EL (cell line): Measurements from ENCODE around the gene GPR152.

ENCODE experiments used
- DNase-seq: peaks from one replicate; pipeline ENCODE4 v3.0.0-alpha.2; 2016

Gene GPR152, protein sequence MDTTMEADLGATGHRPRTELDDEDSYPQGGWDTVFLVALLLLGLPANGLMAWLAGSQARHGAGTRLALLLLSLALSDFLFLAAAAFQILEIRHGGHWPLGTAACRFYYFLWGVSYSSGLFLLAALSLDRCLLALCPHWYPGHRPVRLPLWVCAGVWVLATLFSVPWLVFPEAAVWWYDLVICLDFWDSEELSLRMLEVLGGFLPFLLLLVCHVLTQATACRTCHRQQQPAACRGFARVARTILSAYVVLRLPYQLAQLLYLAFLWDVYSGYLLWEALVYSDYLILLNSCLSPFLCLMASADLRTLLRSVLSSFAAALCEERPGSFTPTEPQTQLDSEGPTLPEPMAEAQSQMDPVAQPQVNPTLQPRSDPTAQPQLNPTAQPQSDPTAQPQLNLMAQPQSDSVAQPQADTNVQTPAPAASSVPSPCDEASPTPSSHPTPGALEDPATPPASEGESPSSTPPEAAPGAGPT

GRCh38 chr11:67452141-67452952 lies at the start of gene GPR152:
Gene GPR152, minus strand, starts transcription at chr11:67452729. Its CDS starts 5 bp downstream, at chr11:67452724.
- DNase-seq, result no peak

GRCh38 chr11:67501854-67502253 lies 49.3 kb upstream of the GPR152 start:
- no peak for DNase-seq

DNA sequence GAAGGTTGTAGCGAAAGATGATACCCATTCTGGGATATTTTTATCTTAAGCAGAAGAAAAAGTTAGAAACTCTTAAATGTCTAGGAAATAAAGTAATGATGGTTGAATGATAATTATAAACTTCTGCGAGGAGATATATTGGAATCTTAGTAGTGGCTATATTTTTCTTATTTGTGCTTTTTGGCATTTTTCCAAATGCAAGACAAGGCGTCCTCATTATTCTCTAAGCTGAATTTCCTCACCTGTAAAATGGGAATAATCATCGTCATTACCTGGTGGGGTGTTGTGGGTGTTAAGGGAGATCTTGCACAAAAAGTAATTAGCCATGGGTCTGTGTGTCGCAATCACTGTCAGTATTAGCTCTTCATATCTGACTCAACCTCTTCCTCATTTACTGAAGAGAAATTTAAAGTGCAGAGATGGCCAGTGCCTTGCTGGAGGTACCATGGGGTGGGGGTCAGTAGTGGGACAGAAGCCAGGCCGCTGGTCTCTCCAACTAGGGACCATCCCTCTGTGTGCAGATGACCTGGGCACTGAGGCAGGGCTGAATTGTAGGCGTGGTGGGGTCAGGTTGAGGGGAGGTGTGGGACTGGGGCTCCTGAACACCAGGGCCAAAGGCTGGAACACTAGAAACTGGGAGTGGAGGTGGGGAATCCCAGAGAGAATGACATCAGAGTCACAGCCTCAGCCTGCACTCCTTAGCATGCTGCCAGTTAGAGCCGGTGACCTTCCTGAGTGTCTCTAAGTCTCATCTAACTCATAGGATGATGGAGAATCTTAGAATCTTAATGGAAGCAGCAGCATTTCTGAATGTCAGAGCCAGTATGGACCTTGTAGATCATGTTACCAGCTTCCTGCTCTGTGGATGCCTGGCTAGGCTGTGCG lies 48.5 kb upstream of the GPR152 start:
- no peak for DNase-seq

- DNase-seq, result no peak
These were observed 47.9 kb upstream of the GPR152 start for GRCh38 chr11:67500484-67500821.

GRCh38 chr11:67499808-67500483 lies 47.4 kb upstream of the GPR152 start:
- DNase-seq, result no peak

- DNase-seq, result no peak
These were observed 46.0 kb upstream of the GPR152 start for GRCh38 chr11:67498544-67498972.

GRCh38 chr11:67497656-67498291 lies 45.2 kb upstream of the GPR152 start:
- no peak for DNase-seq

DNA sequence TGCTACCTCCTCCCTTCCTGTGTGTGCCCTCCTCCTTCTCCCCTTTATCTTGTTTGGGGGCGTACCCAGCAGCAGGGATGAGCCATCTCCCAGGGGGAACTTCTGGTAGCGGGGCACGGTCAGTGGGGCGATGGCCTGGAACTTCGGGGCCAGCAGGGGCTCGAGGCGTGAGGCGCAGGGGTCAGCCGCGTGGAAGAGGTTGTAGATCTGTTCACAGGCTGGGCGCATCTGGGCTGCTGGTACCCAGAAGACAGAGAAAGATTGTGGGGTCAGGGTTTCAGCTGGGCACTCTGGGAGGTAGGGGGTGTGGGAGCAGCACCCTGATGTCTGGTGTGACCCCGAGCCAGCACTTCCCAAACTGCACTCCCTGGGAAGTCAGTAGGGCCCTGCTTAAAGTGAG lies 43.6 kb upstream of the GPR152 start:
- no peak for DNase-seq

DNA sequence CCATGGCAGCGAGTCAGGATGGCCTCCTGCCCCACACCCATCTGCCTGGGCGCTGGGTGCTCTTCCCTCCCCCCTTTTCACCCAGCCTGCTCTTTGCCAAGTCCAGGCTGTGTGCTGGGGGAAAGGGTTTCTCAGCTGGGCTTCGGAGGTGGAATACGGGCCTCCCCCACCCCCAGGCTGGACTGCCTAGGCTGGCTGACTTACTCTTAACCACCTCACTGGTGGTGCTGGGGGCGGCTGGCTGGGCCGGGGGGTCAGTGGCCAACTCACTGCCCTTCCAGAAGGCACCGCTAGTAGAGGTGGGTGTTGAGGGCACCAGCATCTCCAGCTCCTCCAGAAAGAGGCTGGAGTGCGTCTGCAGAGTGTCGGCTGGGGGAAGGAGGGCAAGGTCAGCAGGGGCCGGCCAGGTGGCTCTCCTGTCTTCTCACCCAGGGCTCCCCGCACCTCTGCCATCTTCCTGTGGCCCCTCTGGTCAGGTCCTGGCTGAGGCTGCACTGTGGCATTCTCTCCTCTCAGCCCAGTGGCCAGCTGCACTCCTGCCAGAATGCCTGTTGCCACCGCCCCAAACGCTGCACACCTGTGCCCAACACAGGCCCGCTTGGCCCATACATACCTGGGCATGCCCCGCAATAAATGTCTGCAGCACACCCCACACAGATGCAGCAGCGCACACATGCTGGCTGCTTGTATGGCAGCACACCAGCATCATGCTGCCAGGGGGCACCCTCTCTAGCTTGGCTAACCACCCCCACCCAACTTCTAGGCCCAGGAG lies 42.9 kb upstream of the GPR152 start:
- no peak for DNase-seq

DNA sequence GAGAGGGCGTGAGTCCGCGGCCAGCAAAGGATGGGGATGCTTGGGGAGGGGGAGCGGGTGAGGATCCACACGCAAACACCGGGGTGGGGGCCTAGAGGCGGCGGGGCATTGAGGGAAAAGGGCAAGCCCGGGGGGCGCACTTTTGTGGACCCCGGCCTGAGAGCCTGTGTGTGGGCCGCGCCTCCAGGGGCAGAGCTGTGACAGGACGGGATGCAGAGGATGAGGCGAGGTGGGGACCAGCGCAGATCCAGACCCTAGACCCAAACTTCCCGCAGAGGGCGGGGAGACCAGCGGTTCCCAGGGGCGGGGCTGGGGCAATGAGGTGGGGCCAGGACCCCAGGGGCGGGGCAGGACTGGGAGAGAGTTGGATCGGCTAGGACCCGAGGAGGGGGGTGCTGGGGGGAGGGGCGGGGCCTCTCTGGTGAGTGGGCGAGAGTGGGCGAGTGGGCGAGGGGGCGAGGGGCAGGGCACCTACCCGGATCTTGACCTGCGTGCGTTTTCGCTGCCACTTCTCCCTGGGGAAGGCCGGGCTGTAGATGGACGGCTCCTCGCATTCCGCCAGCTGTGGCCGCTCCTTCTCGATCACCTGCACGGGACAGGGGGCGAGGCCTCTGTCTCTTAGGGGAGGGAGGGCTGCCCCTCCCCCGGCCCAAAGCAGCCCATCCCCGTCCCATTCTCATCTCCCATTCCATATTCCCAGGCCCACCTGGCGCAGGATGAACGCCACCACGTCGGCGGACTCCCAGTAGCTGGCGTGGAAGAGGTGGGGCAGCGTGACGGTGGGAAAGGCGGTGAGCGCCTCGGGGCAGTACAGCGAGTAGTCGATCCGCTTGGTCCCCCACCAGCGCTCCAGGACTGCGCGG lies 42.1 kb upstream of the GPR152 start:
- DNase-seq, result no peak

DNA sequence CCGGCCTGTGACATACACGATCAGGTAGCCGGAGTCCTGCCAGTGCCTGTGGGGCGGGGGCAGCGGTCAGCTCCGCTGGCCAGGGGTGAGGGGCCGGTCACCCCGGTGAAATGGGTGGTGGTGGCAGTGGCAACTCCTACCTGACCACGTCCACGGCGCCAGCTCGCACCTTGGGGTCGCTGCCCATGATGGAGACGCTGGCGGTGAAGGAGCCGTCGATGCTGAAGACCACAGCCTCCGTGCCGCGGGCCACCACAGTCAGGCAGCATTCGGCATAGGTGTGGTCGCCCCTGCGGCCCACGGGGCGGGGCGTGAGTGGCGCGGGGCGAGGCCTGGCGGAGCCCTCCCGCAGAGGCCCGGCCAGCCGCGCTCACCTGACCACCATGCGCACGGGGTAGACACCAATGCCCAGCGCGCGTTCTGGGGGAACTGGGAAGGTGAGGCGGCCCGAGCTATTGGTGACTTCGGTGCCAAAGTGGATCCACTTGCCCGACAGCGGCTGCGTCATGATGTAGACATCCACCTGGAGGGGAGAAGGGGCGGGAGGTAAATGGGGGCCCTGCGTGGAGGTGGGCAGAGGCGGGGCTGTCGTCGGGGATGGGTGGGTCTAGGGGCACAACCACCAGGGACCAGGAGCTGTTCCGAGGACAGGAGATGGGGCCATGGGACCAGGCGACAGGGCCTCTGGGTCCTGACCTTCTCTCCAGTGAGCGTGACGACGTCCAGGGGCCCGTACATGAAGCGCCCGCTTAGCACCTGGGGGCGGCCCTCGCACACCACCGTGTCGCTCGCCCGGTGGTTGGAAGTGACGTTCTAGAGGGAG lies 41.2 kb upstream of the GPR152 start:
- DNase-seq, result no peak

DNA sequence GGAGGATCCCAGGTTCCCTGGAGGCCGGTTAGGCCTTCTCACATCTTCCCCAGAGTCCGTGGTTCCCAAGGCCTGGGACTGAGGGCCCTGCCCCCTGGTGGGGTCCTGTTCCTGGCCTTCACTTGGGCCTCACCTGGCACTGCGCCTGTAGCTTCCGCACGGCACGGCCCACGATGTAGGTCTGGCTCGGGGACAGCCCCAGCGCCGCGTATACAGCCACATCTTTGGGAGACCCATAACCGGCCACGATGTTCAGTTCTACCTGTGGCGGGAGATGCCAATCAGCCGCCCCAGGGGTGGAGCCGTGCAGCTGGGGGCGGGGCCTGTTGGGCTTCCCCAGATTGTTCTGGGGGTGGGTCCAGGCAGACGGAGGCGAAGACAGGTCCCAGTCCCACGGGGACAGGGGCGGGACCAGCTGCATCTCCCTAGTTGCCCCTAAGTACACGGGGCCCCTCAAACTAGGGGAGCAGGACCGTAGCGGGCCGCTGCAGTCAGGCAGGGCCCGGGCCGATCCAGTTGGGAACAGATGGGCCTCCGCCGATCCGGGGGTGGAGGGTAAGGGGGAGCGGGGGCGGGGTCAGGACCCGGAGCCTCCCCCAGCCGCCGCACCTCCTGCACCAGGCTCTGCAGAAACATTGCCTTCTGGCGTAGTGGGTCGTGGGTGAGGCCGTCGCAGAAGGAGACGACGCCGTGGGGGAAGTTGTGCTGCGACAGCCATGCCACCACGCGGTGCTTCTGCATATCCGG lies 40.4 kb upstream of the GPR152 start:
- DNase-seq, result no peak

DNA sequence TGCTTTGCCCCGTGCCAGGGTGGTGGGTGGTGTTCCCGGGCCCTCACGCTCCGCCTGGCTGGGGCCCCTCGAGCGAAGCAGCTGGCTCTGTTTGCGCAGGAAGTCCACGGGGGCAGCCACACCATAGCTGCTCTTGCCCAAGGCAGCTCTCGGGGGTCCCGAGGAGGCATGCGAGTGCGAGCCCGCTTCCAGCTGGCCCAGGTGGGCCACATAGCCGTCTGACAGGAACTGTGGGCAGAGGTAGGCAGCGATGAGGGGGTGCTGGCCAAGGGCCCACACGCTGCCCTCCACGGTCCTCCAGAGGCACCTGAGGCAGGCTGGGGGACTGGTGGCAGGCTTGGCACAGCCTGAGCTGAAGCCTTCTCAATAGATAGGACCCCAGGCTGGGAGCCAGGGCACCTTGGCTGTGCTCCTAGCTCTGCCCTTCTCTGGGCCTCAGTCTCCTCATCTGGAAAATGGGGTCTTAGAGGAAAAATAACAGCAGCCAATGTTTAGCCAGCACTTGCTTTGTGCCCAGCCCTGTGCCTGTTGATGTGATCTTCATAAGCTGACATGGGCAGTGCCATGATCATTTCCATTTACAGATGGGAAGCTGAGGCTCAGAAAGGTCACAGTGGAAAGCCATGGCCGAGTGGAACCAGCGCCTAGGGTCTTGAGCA lies 39.7 kb upstream of the GPR152 start:
- no peak for DNase-seq

DNA sequence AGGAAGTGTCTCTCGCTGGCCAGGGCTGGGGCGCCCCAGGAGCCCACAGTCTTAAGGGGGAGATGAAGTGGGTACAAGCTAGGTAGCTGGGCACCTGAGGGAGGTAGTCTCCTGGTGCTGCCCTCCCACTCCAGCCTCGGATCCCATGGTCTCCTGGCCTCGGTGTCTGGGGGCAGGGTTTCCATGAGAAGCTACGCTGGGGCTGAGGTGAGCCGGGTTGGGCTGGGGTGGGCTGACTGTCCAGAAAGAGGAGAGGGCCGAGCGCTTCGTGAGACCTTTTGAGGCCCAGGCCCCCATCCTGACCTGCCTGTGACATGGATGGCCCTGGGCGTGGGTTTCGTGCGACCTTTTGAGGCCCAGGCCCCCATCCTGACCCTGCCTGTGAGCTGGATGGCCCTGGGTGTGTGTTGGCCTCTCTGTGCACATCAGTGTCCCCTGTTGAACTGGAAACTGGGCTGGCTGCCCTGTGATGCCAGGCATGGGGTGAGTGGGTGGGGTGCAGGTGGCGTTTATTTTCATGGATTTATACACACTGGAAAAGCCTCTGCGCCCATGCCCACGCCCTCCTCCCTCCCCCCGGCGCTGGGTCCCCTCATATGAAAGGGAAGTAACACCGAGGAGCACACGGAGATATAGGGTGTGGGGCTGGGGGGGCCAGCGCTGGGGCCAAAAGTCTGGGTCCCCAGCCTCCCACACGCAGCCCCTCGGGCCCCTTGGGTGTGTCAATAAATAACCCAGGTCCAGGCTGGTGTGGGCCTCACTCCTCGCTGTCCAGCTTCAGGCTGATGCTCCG lies 38.9 kb upstream of the GPR152 start:
- DNase-seq, result no peak

GRCh38 chr11:67490727-67491065 lies 38.2 kb upstream of the GPR152 start:
- no peak for DNase-seq

- DNase-seq, result no peak
These were observed 37.6 kb upstream of the GPR152 start for GRCh38 chr11:67489885-67490726.
